K562 (cell line): Measurements from ENCODE around the gene VPS4A. TPM values are rescaled to one million over a fixed set of nuclear protein-coding genes. Genes with fewer than 3 reads are reported as not detected.

Source experiments
- ATAC-seq: fragments of 200-7000 bp; cut with Tn5 transposase; 3 replicates; pipeline ENCODE4 v1.9.1; 2020; ENCODE audit warnings: moderate library complexity
- BruUV-seq: library from RNA; stranded (reverse); fragments of 400-500 nt; replicated peaks from 2 replicates; lab custom pipeline; 2021; lab: Mats Ljungman, UMichigan
- CTCF ChIA-PET: fragments of 300-600 bp; formaldehyde crosslinking; extraction: SDS; loops from one replicate; lab custom pipeline; 2021; ENCODE audit warnings: low intra/inter-chr PET ratio; lab: Yijun Ruan, JAX
- POLR2A ChIA-PET: fragments of 300-600, 350-650 bp; sonication (Branson Sonifier 250); formaldehyde crosslinking; extraction: SDS; loops from one replicate; lab custom pipeline; 2021; ENCODE audit warnings: antibody characterized with exemption, inconsistent platforms; lab: Yijun Ruan, JAX
- DNase-seq, 4 experiments: peaks; one replicate each; pipeline versions ENCODE4 v3.0.0 to v3.0.0-alpha.2; 2011 to 2018; ENCODE audit warnings: low spot score in 3 of 4, mixed read lengths in 3 of 4; ENCODE audit errors: extremely low read depth in 1 of 4
- FAIRE-seq: peaks from 2 replicates; lab custom pipeline; 2011; peaks lifted over from hg19 to GRCh38; lab: Jason Lieb, UNC
- H2AFZ ChIP-seq: 2 replicates; pipeline ENCODE4 v1.6.0; 2011; ENCODE audit warnings: low read depth, low read length, control low read depth, inconsistent platforms
- H3K27ac ChIP-seq: fragments of 200-600 bp; 3 replicates; pipeline ENCODE4 v1.8.0; 2011; ENCODE audit warnings: low read depth, mild to moderate bottlenecking, control low read depth, inconsistent platforms, low read length, moderate library complexity, mixed read lengths; ENCODE audit errors: extremely low read depth
- H3K27me3 ChIP-seq, 2 experiments: fragments of 300-600 bp in 1 of 2; 2 replicates in 1 of 2; 3 replicates in 1 of 2; pipeline versions ENCODE4 v1.6.0 to v1.8.0; 2011; ENCODE audit warnings: inconsistent platforms in 2 of 2, low read length in 2 of 2, mild to moderate bottlenecking in 1 of 2, mixed read lengths in 1 of 2, moderate library complexity in 1 of 2; ENCODE audit not compliant: control insufficient read depth in 2 of 2, insufficient read depth in 2 of 2
- H3K36me3 ChIP-seq: fragments of 300-600 bp; 3 replicates; pipeline ENCODE4 v1.8.0; 2011; ENCODE audit warnings: mild to moderate bottlenecking, low read length, inconsistent platforms; ENCODE audit not compliant: control insufficient read depth, insufficient read depth
- H3K4me1 ChIP-seq, 2 experiments: fragments of 200-600 bp in 1 of 2; replicated peaks in 1 of 2; 2 replicates in 1 of 2; 3 replicates in 1 of 2; pipeline versions ENCODE4 v1.5.1 to v1.8.0; 2011; ENCODE audit warnings: inconsistent platforms in 2 of 2, low read length in 2 of 2, mild to moderate bottlenecking in 1 of 2, mixed read lengths in 1 of 2, moderate library complexity in 1 of 2; ENCODE audit not compliant: control insufficient read depth in 2 of 2, insufficient read depth in 2 of 2
- H3K4me2 ChIP-seq: 2 replicates; pipeline ENCODE4 v1.6.1; 2011; ENCODE audit warnings: low read length, control low read depth, inconsistent platforms, mixed read lengths; ENCODE audit not compliant: insufficient read depth
- H3K4me3 ChIP-seq: fragments of 200-600 bp; sonication (generic), shearing (Covaris generic); 2 replicates; pipeline ENCODE4 v1.5.1; 2016; ENCODE audit warnings: control low read depth, inconsistent platforms
- H3K79me2 ChIP-seq: fragments of 200-600 bp; 3 replicates; pipeline ENCODE4 v1.8.0; 2011; ENCODE audit warnings: low read length, inconsistent platforms; ENCODE audit not compliant: control insufficient read depth, insufficient read depth
- H3K9ac ChIP-seq, 2 experiments: 2 replicates each; pipeline versions ENCODE4 v1.6.0 to v1.6.1; 2011; ENCODE audit warnings: low read depth in 2 of 2, low read length in 2 of 2, control low read depth in 1 of 2, inconsistent platforms in 1 of 2, mild to moderate bottlenecking in 1 of 2, mixed read lengths in 1 of 2; ENCODE audit not compliant: insufficient read depth in 1 of 2
- H3K9me1 ChIP-seq: one replicate; pipeline ENCODE4 v1.6.0; 2011; ENCODE audit warnings: inconsistent platforms, mild to moderate bottlenecking, low read length, moderate library complexity; ENCODE audit not compliant: control insufficient read depth, insufficient read depth
- H3K9me3 ChIP-seq: replicated peaks from 2 replicates; pipeline ENCODE4 v1.5.1; 2011; ENCODE audit warnings: low read depth, low read length, inconsistent platforms; ENCODE audit not compliant: control insufficient read depth, insufficient read depth
- H4K20me1 ChIP-seq: replicated peaks from 2 replicates; pipeline ENCODE4 v1.6.1; 2011; ENCODE audit warnings: low read length, inconsistent platforms, mixed read lengths; ENCODE audit not compliant: control insufficient read depth, insufficient read depth
- FOS ChIP-seq: IDR thresholded peaks from 3 replicates; pipeline ENCODE4 v1.6.1; 2011; ENCODE audit not compliant: insufficient read length; ENCODE audit errors: extremely low read depth
- FOXA3 ChIP-seq, 2 experiments: fragments of 450-650 bp in 1 of 2; sonication (generic) in 1 of 2; formaldehyde crosslinking; IDR thresholded peaks in 1 of 2; conservative IDR thresholded peaks in 1 of 2; 2 replicates each; pipeline versions ENCODE4 v1.4.0 to v1.8.0; 2020 to 2022; ENCODE audit warnings: mild to moderate bottlenecking in 2 of 2, missing genetic modification reagents in 1 of 2
- FOXK1 ChIP-seq: sonication (generic); formaldehyde crosslinking; IDR thresholded peaks from 2 replicates; pipeline ENCODE4 v1.8.0; 2022; ENCODE audit warnings: missing genetic modification reagents, mild to moderate bottlenecking, borderline replicate concordance
- HMG20B ChIP-seq: fragments of 250-450 bp; sonication (Bioruptor Pico); IDR thresholded peaks from 2 replicates; pipeline ENCODE4 v1.5.0; 2021; ENCODE audit warnings: mild to moderate bottlenecking
- HMGN3 ChIP-seq: IDR thresholded peaks from 2 replicates; pipeline ENCODE4 v1.6.1; 2011; ENCODE audit warnings: borderline replicate concordance, low read depth, mild to moderate bottlenecking, mixed read lengths, low read length; ENCODE audit not compliant: insufficient read length; ENCODE audit errors: extremely low read depth
- RFX1 ChIP-seq: fragments of 450-650 bp; IDR thresholded peaks from 2 replicates; pipeline ENCODE4 v1.6.1; 2016; ENCODE audit warnings: mild to moderate bottlenecking, moderate library complexity
- RREB1 ChIP-seq: fragments of 250-450 bp; sonication (Bioruptor Pico); IDR thresholded peaks from 2 replicates; pipeline ENCODE4 v1.4.0; 2020
- SP1 ChIP-seq: sonication (generic); formaldehyde crosslinking; IDR thresholded peaks from 2 replicates; pipeline ENCODE4 v1.8.1; 2022; ENCODE audit warnings: mild to moderate bottlenecking, missing genetic modification reagents
- SRF ChIP-seq, 2 experiments: fragments of 250-450, 450-650 bp in 1 of 2; sonication (Bioruptor Pico) in 1 of 2; sonication (generic) in 1 of 2; formaldehyde crosslinking; IDR thresholded peaks; 2 replicates each; pipeline versions ENCODE4 v1.5.0 to v1.5.1; 2020 to 2022; ENCODE audit warnings: mild to moderate bottlenecking in 1 of 2, missing genetic modification reagents in 1 of 2
- ZC3H4 ChIP-seq: sonication (generic); formaldehyde crosslinking; IDR thresholded peaks from 2 replicates; pipeline ENCODE4 v1.9.0; 2021; ENCODE audit warnings: missing genetic modification reagents, borderline replicate concordance
- ZNF124 ChIP-seq: sonication (generic); formaldehyde crosslinking; IDR thresholded peaks from 2 replicates; pipeline ENCODE4 v1.8.1; 2022; ENCODE audit warnings: missing genetic modification reagents
- ZNF282 ChIP-seq: sonication (generic); formaldehyde crosslinking; IDR thresholded peaks from 2 replicates; pipeline ENCODE4 v1.8.1; 2023; ENCODE audit warnings: missing genetic modification reagents
- WGBS: fragments of 100-300 bp; shearing (Covaris generic); methylation state at CpG from one replicate; pipeline ENCODE4 v1.1.6; 2016; ENCODE audit warnings: low coverage, mixed read lengths; ENCODE audit not compliant: insufficient coverage; ENCODE audit errors: missing lambda C conversion rate; 5-methylcytosine and 5-hydroxymethylcytosine counted together
- in situ Hi-C: fragments of 300-500 bp; cut with MboI; formaldehyde crosslinking; loops from 4 replicates; pipeline ENCODE4 v1.15.0; 2018; ENCODE audit warnings: inconsistent platforms, mixed read lengths
- intact Hi-C: fragments of 100-400 bp; cut with micrococcal nuclease; formaldehyde crosslinking; loops from 2 replicates; pipeline ENCODE4 v1.14.2; 2022
- polyA plus RNA-seq, 8 experiments: library from polyadenylated mRNA; depleted of rRNA in 4 of 8; stranded (reverse) in 5 of 8; unstranded in 3 of 8; fragments of >200 nt; fragmentation: Nextera tagmentation in 2 of 8; fragmentation: Illumina TruSeq in 1 of 8; extraction: Ambion mirVana in 2 of 8; extraction: Trizol in 1 of 8; gene quantifications; 2 replicates each; pipeline versions ENCODE4 v1.2.1 to v1.2.3, GENCODE V29; 2011 to 2014; ENCODE audit warnings: inconsistent platforms in 1 of 8, missing spikeins in 1 of 8
- total RNA-seq, 7 experiments: library from RNA; depleted of rRNA in 6 of 7; stranded (reverse); fragments of >200 nt in 6 of 7; fragmentation: Illumina TruSeq in 2 of 7; extraction: Trizol in 2 of 7; gene quantifications; 2 replicates each; pipeline versions ENCODE4 v1.2.1 to v1.2.3, GENCODE V29; 2011 to 2021; ENCODE audit warnings: low replicate concordance in 1 of 7
- TF ChIP-seq, protein P1 (sequence below): sonication (generic); formaldehyde crosslinking; IDR thresholded peaks from 2 replicates; pipeline ENCODE4 v1.9.0; 2022; ENCODE audit warnings: mild to moderate bottlenecking, missing genetic modification reagents

VPS4A gene
- total and polyA plus RNA-seq, 9 of the 15 experiments (the other 6 are each of a cell fraction or from before 2014, with no cell fraction given): 7.6 to 45.4 (median 29.9) TPM

GRCh38 chr16:69334696-69335095 is 23.5 kb downstream of the VPS4A start (continued):
- TF ChIP-seq FOXA3 (CRISPR knock-in tag; conservative IDR thresholded peaks at IDR 0.05 in 1 of 2, IDR thresholded peaks at IDR 0.05 in 1 of 2) (no peak), HMGN3 (no peak)

- peak overlapping the region; percentile 90 for H3K27ac ChIP-seq
- intact Hi-C loops (loop anchor here (5.0 kb wide), 1 partner anchor 44 kb away; no protein-coding TSS in a partner anchor), in situ Hi-C loops (no loop called here)
- H3K4me3 ChIP-seq: peak overlapping the region; percentile 94
- BruUV-seq: TSS peak; percentile 72
- peak overlapping the region; percentile 100 for H3K4me2 ChIP-seq
- H3K36me3 ChIP-seq: peaks cover 76% of the 10 kb centered on the region
- H3K9me3 ChIP-seq: no peaks in the 10 kb centered on the region
- H3K9ac ChIP-seq: peak overlapping the region; percentile 96 to 99
- ChIA-PET CTCF (interaction anchor here (0.6 to 1.5 kb wide), 3 partner anchors 8 to 164 kb away, joined by 4 to 8 read pairs (median 4); partner anchors contain the start of genes PDF and VPS4A), POLR2A (interaction anchor here (0.5 to 4.6 kb wide), 6 partner anchors 9 to 79 kb away, joined by 3 to 33 read pairs (median 3); partner anchors contain the start of gene PDF)
- no peaks in the 10 kb centered on the region for H3K9me1 ChIP-seq
- H4K20me1 ChIP-seq: no peaks in the 10 kb centered on the region
- peak overlapping the region; percentile 94 for H2AFZ ChIP-seq
- H3K79me2 ChIP-seq: peaks cover 56% of the 10 kb centered on the region
- peak; percentile 49 for FAIRE-seq
- WGBS: 3% methylated on average over 46 of the region's 46 CpGs
- peak; percentile 22 for ATAC-seq
- peak in 1 of 4 experiments; percentile 25 for DNase-seq
- no peaks in the 10 kb centered on the region for H3K27me3 ChIP-seq
- peaks cover 13 to 15% of the 10 kb centered on the region in 2 experiments for H3K4me1 ChIP-seq
- no peak for TF ChIP-seq SP1 (CRISPR knock-in tag)
- TF ChIP-seq, protein P1, sequence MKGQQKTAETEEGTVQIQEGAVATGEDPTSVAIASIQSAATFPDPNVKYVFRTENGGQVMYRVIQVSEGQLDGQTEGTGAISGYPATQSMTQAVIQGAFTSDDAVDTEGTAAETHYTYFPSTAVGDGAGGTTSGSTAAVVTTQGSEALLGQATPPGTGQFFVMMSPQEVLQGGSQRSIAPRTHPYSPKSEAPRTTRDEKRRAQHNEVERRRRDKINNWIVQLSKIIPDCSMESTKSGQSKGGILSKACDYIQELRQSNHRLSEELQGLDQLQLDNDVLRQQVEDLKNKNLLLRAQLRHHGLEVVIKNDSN (CRISPR knock-in tag): 0 out of 2 replicates have a peak, but pooled peaks have one; percentile 3
- no peak for TF ChIP-seq SRF (CRISPR knock-in tag; IDR thresholded peaks at IDR 0.05)
- TF ChIP-seq RFX1: no peak
- no peak for TF ChIP-seq ZNF282
- TF ChIP-seq HMG20B: no peak
- TF ChIP-seq ZNF124 (CRISPR knock-in tag): no peak
- TF ChIP-seq FOS: no peak
- TF ChIP-seq RREB1 (CRISPR knock-in tag): no peak
- 0 out of 2 replicates have a peak, but pooled peaks have one; percentile 47 for TF ChIP-seq FOXK1
- TF ChIP-seq ZC3H4: no peak; the same call in 1 of the 2 replicates
Observed at GRCh38 chr16:69338557-69339288, 27.6 kb downstream of the VPS4A start.
